HG02623 (cell line): ENCODE results near the gene CLDN3.
"Not testable (repeated sequence)": the region's sequence is repeated elsewhere in the genome, so short reads cannot be mapped to it uniquely, and the experiment has no call there.

Experiments
- ATAC-seq: cut with Tn5 transposase; IDR thresholded peaks from one replicate; pipeline ENCODE4 v1.9.1; 2021; ENCODE audit warnings: moderate library complexity; ENCODE audit not compliant: unreplicated experiment

Gene CLDN3, protein sequence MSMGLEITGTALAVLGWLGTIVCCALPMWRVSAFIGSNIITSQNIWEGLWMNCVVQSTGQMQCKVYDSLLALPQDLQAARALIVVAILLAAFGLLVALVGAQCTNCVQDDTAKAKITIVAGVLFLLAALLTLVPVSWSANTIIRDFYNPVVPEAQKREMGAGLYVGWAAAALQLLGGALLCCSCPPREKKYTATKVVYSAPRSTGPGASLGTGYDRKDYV

DNA sequence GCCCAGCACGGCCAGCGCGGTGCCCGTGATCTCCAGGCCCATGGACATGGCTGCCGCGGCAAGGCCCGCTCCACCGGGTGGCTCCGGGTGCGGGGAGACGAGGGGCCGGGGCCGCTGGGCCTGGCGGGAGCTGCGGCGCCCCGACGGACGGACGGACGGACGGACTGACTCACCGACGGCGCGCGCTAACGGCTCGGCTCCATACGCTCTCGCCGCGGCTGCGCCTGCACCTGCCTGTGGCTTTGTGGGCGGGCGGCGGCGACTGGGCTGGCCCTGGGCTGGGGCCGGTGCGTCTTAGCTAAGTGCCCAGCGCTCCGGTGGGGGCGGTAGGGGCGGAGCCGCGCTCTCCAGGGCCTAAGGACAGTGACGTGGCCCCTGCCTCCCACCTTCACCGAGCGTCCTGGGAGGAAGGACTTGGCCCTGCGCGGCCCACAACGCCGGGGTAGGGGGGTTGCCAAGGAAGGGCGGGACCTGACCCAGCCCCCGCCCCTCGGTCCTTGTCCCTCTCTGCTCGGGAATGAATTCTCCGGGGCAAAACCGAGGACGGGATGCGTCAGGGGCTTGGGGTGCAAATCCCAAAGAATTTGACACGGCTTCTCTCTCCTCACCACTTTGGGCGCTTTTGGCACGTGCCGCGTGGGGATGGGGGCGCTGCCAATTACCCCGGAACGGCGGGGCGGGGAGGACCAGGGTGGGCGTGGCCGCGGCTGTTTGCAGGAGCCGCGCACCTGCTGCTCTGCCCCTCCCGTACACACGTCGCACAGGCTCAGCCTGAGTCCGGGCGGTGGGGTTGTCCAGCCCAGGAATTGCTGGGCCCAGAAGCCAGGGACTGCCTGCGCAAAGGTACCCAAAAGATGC is at the start of gene CLDN3:
Gene CLDN3 (minus strand): TSS at position 269 of the 858 bp plus-strand sequence. CDS start 221 bp downstream, at position 48.
- no peak for ATAC-seq

DNA sequence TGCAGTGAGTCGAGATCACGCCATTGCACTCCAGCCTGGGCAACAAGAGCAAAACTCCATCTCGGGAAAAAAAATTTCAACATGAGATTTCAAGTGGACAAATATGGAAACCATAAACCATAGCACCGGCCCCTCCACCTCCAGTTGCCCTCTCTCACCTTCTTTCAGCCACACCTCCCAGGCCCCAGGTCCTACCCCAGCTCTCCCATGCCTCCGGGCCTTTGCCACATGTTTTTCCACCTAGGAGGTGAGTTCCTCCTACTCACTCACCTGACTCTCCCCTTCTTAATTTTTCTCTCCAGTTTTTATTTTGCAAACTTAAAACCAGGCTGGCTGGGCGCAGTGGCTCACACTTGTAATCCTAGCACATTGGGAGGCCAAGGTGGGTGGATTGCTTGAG is 47.1 kb upstream of the CLDN3 start:
- no peak for ATAC-seq

DNA sequence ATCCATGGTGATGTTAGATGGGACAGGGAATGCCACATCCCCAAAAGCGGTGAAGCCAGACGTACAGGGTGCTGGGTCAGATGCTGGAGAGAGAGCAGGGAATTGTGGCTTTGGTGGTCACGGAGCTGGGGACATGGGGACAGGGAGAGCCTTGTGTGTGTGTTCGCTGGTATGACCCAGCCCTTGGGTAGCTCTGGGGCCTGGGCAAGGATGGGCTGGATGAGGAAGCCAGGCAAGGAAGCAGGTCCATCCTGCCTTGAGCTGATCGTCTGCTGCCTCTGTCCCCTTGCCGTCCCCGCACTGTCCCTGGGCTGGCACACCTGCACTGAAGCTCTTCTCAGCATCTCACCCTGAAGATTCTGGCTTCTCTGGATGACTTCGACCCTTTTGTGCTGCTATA is 45.4 kb upstream of the CLDN3 start:
- no peak for ATAC-seq

DNA sequence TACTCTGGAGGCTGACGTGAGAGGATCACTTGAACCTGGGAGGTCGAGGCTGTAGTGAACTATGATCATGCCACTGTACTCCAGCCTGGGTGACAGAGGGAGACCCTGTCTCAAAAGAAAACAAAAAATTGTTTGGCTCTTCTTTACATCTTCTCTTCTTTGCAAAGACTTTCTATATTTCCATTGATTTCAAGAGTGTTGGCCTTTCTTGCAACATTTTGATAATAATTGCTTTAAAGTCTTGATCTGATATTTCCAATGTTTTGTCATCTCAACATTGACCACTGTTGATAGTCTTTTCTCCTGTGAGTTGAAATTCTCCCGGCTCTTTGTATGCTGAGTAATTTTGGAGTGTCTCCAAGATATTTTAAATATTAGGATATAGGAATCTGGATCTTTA is 42.9 kb upstream of the CLDN3 start:
- no peak for ATAC-seq

DNA sequence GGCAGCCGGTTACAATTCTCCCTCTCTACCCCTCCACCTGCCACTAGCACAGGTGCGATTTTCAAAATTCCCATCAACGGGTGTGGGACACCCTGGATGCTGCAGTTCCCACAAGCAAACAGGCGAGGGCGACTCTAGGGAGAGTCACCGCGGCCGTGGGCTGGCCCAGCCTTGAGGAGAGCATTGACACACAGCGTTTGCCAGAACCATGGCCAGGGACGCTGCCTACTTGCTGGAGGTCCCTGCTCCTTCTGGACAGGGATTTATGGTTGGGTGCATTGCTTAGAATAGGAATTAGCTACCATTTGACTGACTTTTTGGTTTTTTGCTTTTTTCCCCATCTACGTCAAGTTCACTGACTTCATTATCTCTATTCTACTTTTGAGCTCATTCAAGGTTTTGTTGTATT is 41.7 kb upstream of the CLDN3 start:
- peak; percentile 48 for ATAC-seq

DNA sequence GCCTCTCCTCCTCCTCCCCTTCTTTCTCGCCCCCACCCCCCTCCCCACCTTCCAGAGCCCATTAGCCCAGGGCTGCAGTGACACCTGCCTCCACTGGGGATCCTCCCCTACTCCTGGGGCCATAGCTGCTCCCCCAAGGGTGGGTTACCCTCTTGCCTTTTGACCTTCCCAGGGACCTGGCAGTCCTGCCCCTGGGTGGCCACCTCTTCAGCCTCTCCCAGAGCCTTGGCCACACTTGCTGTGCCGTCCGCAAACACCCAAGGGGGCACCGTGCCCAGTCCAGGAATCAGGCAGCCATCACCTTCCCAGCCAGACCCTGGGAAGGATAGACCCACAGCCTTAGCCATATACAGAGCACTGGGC is 40.9 kb upstream of the CLDN3 start:
- ATAC-seq, result no peak

DNA sequence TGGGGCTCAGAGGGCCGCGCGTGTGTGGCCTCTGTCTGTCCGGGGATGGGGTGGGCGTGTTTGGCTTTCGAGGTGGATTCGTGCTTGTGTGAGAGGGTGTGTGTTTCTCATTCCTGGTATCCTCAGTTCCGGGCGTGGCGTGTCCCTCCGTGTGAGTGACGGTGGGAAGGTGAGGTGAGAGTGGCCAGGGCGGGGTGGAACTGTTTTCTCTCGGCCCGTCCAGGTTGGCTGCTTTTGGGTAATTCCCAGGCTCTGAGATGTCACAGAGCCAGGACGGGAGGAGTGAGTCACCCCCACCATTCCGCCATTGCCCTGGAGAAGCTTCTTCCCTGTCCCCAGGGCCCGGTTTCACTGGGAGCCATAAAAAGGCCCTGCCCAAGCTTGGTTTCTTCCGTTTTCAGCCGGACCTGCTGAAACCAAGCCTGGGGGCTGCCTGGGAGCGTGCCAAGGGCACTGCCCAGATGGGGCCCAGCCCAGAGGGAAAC is 39.4 kb upstream of the CLDN3 start:
- ATAC-seq, result no peak

DNA sequence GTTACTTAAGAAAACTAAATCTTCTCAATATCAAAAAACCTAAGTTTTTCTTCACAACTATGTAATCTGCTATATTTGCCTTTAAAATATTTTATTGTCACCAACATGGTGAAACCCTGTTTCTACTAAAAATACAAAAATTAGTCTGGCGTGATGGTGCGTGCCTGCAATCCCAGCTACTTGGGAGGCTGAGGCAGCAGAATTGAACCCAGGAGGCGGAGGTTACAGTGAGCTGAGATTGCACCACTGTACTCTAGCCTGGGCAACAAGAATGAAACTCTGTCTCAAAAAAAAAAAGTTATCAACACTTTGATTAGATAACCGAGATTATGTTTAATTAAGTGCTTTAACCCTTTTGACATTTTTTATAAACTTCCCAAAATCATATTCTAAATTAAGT is 32.4 kb upstream of the CLDN3 start:
- no peak for ATAC-seq

DNA sequence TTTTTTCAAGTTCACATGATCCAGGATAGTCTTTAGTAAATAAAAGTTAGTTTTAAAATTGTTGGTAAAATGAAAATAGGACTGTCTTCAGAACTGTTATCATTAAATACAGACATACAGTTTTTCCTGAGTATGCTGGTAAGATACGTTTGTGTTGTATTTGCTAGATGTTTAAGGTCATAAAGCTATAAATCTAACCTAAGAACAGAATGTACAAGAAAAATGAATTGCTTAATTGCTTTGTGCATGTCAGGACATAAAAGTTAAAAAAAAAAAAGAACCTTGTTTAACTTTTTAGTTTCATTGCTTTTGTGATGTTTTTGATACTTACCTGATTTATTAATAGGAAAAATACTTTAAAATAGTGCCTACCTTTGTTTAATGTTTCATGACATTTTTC is 31.5 kb upstream of the CLDN3 start:
- ATAC-seq, result no peak

DNA sequence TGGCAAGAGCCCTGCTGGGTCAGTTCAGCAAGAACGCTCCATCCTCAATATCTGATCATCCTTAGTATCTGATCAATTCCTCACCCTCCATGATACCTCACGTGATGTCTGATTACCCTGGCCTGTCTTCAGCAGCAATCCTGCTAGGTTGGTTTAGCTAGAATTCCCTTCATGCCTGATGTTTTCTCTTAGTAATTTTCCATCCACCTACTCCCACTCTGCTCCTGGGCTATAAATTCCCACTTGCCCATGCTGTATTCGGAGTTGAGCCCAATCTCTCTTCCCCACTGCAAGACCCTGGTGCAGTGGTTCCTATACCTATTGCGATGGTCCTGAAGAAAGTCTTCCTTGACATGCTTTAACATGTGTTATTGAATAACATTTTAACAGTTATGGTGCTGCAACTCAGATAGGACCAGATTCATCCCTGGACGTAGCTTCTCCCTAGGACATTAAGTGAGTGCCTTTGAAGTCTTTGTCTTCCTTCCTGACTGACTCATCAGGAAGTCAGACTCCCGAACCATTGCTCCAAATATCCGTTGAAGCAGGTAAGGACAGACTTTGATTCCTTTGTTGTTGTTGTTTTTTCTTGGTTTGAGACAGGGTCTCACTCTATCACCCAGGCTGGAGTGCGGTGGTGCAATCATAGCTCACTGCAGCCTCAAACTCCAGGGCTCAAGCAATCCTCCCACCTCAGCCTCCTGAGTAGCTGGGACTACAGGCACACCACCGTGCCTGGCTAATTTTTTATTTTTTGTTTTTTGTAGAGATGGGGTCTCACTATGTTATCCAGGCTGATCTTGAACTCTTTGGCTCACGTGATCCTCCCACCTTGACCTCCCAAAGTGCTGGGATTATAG is 29.4 kb upstream of the CLDN3 start:
- ATAC-seq, result no peak

DNA sequence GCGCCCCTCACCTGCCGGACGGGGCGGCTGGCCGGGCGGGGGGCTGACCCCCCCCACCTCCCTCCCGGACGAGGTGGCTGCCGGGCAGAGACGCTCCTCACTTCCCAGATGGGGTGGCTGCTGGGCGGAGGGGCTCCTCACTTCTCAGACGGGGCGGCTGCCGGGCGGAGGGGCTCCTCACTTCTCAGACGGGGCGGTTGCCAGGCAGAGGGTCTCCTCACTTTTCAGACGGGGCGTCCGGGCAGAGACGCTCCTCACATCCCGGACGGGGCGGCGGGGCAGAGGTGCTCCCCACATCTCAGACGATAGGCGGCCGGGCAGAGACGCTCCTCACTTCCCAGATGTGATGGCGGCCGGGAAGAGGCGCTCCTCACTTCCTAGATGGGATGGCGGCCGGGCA is 27.1 kb upstream of the CLDN3 start:
- not testable (repeated sequence) for ATAC-seq

DNA sequence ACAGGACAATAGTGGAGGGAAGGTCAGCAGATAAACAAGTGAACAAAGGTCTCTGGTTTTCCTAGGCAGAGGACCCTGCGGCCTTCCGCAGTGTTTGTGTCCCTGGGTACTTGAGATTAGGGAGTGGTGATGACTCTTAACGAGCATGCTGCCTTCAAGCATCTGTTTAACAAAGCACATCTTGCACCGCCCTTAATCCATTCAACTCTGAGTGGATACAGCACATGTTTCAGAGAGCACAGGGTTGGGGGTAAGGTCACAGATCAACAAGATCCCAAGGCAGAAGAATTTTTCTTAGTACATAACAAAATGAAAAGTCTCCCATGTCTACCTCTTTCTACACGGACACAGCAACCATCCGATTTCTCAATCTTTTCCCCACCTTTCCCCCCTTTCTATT is 26.6 kb upstream of the CLDN3 start:
- not testable (repeated sequence) for ATAC-seq

DNA sequence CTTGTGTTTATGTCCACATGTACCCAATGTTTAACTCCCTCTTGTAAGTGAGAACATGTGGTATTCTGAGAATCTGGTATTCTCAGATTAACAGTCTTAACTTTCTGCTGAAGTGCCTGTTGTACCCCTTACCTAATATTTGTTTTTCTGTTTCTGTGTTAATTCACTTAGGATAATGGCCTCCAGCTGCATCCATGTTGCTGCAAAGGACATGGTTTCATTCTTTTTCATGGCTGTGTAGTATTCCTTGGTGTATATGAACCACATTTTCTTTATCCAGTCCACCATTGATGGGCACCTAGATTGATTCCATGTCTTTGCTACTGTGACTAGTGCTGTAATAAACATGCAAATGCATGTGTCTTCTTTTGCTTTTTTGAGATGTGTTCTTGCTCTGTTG is 25.1 kb upstream of the CLDN3 start:
- not testable (repeated sequence) for ATAC-seq

DNA sequence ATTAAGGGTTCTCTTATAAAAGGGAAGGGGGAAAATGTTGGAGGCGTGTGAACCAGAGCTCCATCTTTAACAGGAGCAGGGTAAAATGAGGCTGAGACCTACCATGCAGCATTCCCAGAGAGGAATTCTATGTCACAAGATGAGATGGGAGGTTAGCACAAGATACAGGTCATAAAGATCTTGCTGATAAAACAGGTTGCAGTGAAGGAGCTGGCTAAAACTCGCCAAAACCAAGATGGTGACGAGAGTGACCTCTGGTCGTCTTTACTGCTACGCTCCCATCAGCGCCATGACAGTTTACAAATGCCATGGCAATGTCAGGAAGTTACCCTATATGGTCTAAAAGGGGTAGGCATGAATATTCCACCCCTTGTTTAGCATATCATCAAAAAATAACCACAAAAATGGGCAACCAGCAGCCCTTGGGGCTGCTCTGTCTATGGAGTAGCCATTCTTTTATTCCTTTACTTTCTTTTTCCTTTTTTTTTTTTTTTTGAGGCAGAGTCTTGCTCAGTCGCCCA is 21.2 kb upstream of the CLDN3 start:
- ATAC-seq, result not testable (repeated sequence)

DNA sequence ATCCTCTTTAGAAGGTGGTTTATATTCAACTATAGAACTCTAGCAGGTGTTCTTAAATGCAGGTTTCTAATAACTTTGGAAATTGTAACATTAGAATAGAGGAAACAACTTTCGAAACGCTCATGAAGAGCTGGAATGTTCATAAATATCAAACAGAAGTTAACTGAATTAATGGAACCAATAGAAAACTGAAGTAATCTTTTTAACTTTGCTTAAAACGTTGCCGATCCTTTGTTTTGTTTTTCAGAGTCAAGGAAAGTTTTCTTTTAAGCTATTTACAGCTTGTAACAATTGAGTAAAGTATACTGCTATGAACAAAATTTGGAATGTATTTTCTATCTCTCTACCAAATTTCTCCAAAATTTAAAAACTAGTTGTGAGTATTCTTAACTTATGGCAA is 19.0 kb upstream of the CLDN3 start:
- ATAC-seq, result no peak

DNA sequence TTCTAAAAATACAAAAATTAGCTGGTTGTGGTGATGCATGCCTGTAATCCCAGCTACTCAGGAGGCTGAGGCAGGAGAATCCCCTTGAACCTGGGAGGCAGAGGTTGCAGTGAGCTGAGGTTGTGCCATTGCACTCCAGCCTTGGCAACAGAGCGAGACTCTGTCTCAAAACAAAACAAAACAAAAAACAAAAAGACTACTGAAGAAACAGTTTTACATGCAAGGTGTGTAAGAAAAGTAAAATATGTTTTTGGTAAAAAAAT is 17.6 kb upstream of the CLDN3 start:
- ATAC-seq, result not testable (repeated sequence)

DNA sequence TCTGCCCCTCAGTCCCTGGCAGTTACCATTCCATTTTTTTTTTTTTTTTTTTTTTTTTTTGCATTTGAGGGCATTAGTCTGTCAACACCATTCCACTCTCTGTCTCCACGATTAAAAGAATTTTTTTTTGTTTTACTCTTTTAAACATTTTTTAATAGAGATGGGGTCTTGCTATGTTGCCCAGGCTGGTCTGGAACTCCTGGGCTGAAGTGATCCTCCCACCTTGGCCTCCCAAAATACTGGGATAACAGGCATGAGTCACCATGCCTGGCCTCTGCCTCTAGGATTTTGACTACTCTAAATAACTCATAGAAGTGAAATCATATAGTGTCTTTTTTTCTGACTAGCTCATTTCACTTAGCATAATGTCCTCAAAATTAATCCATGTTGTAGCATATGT is 16.5 kb upstream of the CLDN3 start:
- ATAC-seq, result no peak

DNA sequence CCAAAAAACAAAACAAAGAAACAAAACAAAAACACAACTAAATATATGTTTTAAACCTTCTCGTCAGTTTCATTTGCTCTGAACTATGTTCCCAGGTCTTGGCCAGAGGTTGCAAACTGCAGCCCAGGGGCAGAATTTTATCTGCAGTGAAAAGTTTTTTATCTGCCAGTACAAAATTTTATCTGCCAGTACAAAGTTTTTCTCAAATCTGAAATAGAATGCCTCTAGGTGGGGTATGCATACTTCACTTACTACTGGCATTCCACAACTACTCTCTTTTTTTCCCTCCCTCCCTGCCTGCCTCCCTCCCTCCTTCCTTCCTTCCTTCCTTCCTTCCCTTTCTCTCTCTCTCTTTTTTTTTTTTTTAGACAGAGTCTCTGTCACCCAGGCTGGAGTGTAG is 9.4 kb upstream of the CLDN3 start:
- ATAC-seq, result no peak

DNA sequence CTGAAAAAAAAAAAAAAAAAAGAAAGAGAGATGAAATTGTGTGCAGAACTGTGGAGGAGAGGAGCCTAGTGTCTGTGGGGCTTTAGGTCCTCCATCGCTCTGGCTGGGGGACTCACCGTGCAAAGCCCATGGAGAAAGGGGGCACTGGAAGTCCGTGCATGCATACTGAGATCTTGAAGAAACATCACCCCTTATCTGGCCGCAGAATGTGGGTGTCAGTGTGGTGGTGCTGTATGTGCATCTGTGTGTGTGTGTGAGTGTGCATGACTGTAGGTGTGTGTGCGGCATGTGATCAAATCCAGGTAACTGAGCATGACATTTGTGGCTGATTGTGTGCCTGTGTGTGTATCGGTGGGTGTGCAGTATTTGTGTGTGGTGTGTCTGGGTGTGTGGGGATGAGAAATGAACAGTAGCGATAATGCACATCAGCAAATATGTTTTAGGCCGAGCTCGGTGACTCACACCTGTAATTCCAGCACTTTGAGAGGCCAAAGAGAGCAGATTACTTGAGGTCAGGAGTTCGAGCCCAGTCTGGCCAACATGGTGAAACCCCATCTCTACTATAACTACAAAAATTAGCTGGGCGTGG is 8.8 kb upstream of the CLDN3 start:
- no peak for ATAC-seq

DNA sequence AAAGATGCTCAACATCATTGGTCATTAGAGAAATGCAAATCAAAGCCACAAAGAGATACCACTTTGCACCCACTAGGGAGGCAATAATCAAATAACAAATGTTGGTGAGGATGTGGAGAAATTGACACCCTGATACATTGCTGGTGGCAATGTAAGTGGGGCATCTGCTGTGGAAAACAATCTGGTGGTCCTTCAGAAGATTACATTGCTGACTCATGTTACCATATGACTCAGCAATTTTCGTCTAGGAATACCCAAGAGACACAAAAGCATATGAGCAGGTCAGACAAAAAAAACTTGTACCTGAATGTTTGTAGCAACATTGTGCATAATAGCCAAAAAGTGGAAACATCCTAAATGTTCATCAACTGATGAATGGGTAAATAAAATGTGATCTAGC is 4.9 kb upstream of the CLDN3 start:
- no peak for ATAC-seq
